GM12891 (cell line): ENCODE data around the gene HIC1.

Experiments
- DNase-seq: peaks from one replicate; pipeline ENCODE4 v3.0.0; 2011; ENCODE audit warnings: low spot score; ENCODE audit not compliant: insufficient read length
- FAIRE-seq: peaks from 2 replicates; lab custom pipeline; 2011; peaks lifted over from hg19 to GRCh38; lab: Jason Lieb, UNC
- PAX5 ChIP-seq: IDR thresholded peaks from 2 replicates; pipeline ENCODE4 v1.6.1; 2011; ENCODE audit warnings: low read length, moderate library complexity, mild to moderate bottlenecking; ENCODE audit not compliant: insufficient read depth, severe bottlenecking
- POLR2A ChIP-seq: IDR thresholded peaks from 2 replicates; pipeline ENCODE4 v1.6.1; 2011; ENCODE audit warnings: low read depth, low read length, control low read depth
- POLR2AphosphoS5 ChIP-seq: IDR thresholded peaks from 2 replicates; pipeline ENCODE4 v1.6.1; 2011; ENCODE audit warnings: low read depth, low read length, control low read depth
- POU2F2 ChIP-seq: IDR thresholded peaks from 2 replicates; pipeline ENCODE4 v1.6.1; 2011; ENCODE audit warnings: low read depth, mild to moderate bottlenecking, control low read depth, low read length, moderate library complexity
- SPI1 ChIP-seq: IDR thresholded peaks from 2 replicates; pipeline ENCODE4 v1.6.1; 2011; ENCODE audit warnings: low read depth, low read length, control low read depth
- TAF1 ChIP-seq: IDR thresholded peaks from 2 replicates; pipeline ENCODE4 v1.6.1; 2011; ENCODE audit warnings: low read depth, low read length, control low read depth

The HIC1 gene

GRCh38 chr17:2053380-2054261 lies 1.3 kb upstream of the HIC1 start:
- FAIRE-seq (peak; percentile 85), DNase-seq (no peak)
- TF ChIP-seq POLR2A (no peak), POLR2AphosphoS5 (no peak), PAX5 (no peak), TAF1 (peak; percentile 33; the same call in 1 of the 2 replicates), POU2F2 (no peak), SPI1 (no peak)

- FAIRE-seq (no peak), DNase-seq (no peak)
- TF ChIP-seq TAF1: no peak
- TF ChIP-seq POLR2A: 0 out of 2 replicates have a peak, but pooled peaks have one; percentile 3
Observed at GRCh38 chr17:2054262-2054511, 716 bp upstream of the HIC1 start.

GRCh38 chr17:2055292-2056205 lies 646 bp downstream of the HIC1 start:
- TF ChIP-seq POLR2AphosphoS5: no peak; the same call in 1 of the 2 replicates
- TF ChIP-seq POLR2A: no peak; the same call in 1 of the 2 replicates
- TF ChIP-seq SPI1: no peak
- no peak for TF ChIP-seq PAX5
- TF ChIP-seq TAF1: no peak
- no peak for TF ChIP-seq POU2F2
- FAIRE-seq (peak; percentile 82), DNase-seq (peak; percentile 62)

GRCh38 chr17:2056206-2057174 lies 1.6 kb downstream of the HIC1 start:
- FAIRE-seq (peak; percentile 92), DNase-seq (no peak)
- TF ChIP-seq POU2F2 (peak; percentile 57; the same call in 1 of the 2 replicates), POLR2A (peak; percentile 63; the same call in 1 of the 2 replicates), TAF1 (no peak), SPI1 (0 out of 2 replicates have a peak, but pooled peaks have one; percentile 35), POLR2AphosphoS5 (peak; percentile 46; the same call in 1 of the 2 replicates), PAX5 (no peak)

GRCh38 chr17:2057175-2057759 lies 2.4 kb downstream of the HIC1 start:
- TF ChIP-seq PAX5 (no peak), SPI1 (no peak), TAF1 (no peak), POU2F2 (no peak), POLR2AphosphoS5 (no peak; the same call in 1 of the 2 replicates), POLR2A (no peak; the same call in 1 of the 2 replicates)
- FAIRE-seq (no peak), DNase-seq (no peak)

- no peak for DNase-seq
- no peak; the same call in 1 of the 2 replicates for TF ChIP-seq POU2F2
- TF ChIP-seq POLR2AphosphoS5: peak; percentile 51; the same call in 1 of the 2 replicates
- FAIRE-seq: peak; percentile 97
Observed at GRCh38 chr17:2057760-2058585, 3.1 kb downstream of the HIC1 start.

GRCh38 chr17:2058586-2059546 lies 4.0 kb downstream of the HIC1 start:
- TF ChIP-seq POU2F2: peak; percentile 60; the same call in 1 of the 2 replicates
- no peak for TF ChIP-seq SPI1
- TF ChIP-seq POLR2A: 0 out of 2 replicates have a peak, but pooled peaks have one; percentile 53
- peak; percentile 33 for TF ChIP-seq POLR2AphosphoS5
- no peak for FAIRE-seq
- peak; percentile 70 for DNase-seq
